ENCODE results near the gene CHML.
A peak's percentile ranks its signal among the peaks of the same experiment; 100 is the strongest.

GRCh38 chr1:241640149-241640866 is at the start of gene CHML, which contains the start of gene OPN3:
- TF ChIP-seq CTCF (IDR thresholded peaks at IDR 0.05) (peak in 1 of 7 experiments; percentile 25), POLR2A (IDR thresholded peaks at IDR 0.05) (peak in 2 of 3 donors; percentile 62 to 78)
